DND-41 (cell line): ENCODE measurements around the gene GOLGA6L7.
"Not testable (repeated sequence)": the region's sequence is repeated elsewhere in the genome, so short reads cannot be mapped to it uniquely, and the experiment has no call there.

Experiments
- CTCF ChIP-seq: IDR thresholded peaks from 2 replicates; pipeline ENCODE4 v1.5.1; 2012; ENCODE audit warnings: borderline replicate concordance, low read length, moderate library complexity, mild to moderate bottlenecking; ENCODE audit not compliant: poor library complexity, severe bottlenecking; ENCODE audit errors: extremely low read depth
- EZH2 ChIP-seq: IDR thresholded peaks from 3 replicates; pipeline ENCODE4 v1.6.1; 2012; ENCODE audit warnings: borderline replicate concordance, low read depth, mild to moderate bottlenecking, moderate library complexity, low read length, inconsistent platforms; ENCODE audit not compliant: severe bottlenecking

GRCh38 chr15:28842210-28842609 is 6.2 kb downstream of the GOLGA6L7 start:
- TF ChIP-seq CTCF, EZH2: not testable (repeated sequence)
